HG03175 (cell line): ENCODE results near the gene NBAS.
"Not testable (repeated sequence)": the region's sequence is repeated elsewhere in the genome, so short reads cannot be mapped to it uniquely, and the experiment has no call there.

Experiments used
- ATAC-seq: cut with Tn5 transposase; IDR thresholded peaks from one replicate; pipeline ENCODE4 v1.9.1; 2021; ENCODE audit warnings: mild to moderate bottlenecking, moderate library complexity; ENCODE audit not compliant: unreplicated experiment

NBAS gene

GRCh38 chr2:15533860-15534480 is 27.2 kb downstream of the NBAS start:
- no peak for ATAC-seq

- no peak for ATAC-seq
These were observed 28.1 kb downstream of the NBAS start for GRCh38 chr2:15532996-15533395.

- no peak for ATAC-seq
These were observed 29.9 kb downstream of the NBAS start for GRCh38 chr2:15531095-15531854.

- ATAC-seq, result no peak
These were observed 33.9 kb downstream of the NBAS start for GRCh38 chr2:15527074-15527739.

GRCh38 chr2:15521641-15522181 is 39.4 kb downstream of the NBAS start:
- no peak for ATAC-seq

GRCh38 chr2:15520346-15520745 is 40.8 kb downstream of the NBAS start:
- no peak for ATAC-seq

GRCh38 chr2:15518759-15519158 is 42.4 kb downstream of the NBAS start:
- ATAC-seq, result not testable (repeated sequence)

- ATAC-seq, result no peak
These were observed 43.3 kb downstream of the NBAS start for GRCh38 chr2:15517793-15518192.

GRCh38 chr2:15511686-15512085 is 49.4 kb downstream of the NBAS start:
- no peak for ATAC-seq

GRCh38 chr2:15510552-15510951 is 50.6 kb downstream of the NBAS start:
- ATAC-seq, result no peak

- no peak for ATAC-seq
These were observed 51.0 kb downstream of the NBAS start for GRCh38 chr2:15510131-15510530.

GRCh38 chr2:15507697-15508096 is 53.4 kb downstream of the NBAS start:
- ATAC-seq, result no peak

- ATAC-seq, result no peak
These were observed 54.1 kb downstream of the NBAS start for GRCh38 chr2:15507061-15507460.

GRCh38 chr2:15506229-15506819 is 54.8 kb downstream of the NBAS start:
- ATAC-seq, result no peak

GRCh38 chr2:15504882-15505663 is 56.1 kb downstream of the NBAS start:
- no peak for ATAC-seq

GRCh38 chr2:15499251-15499650 is 61.9 kb downstream of the NBAS start:
- not testable (repeated sequence) for ATAC-seq

GRCh38 chr2:15498554-15498953 is 62.6 kb downstream of the NBAS start:
- no peak for ATAC-seq

- no peak for ATAC-seq
These were observed 66.3 kb downstream of the NBAS start for GRCh38 chr2:15494877-15495276.

GRCh38 chr2:15492773-15493325 is 68.3 kb downstream of the NBAS start:
- no peak for ATAC-seq

- ATAC-seq, result no peak
These were observed 74.4 kb downstream of the NBAS start for GRCh38 chr2:15486770-15487169.
